GM19023 (cell line): ENCODE results near the gene PPM1E.

Experiments used
- ATAC-seq: cut with Tn5 transposase; IDR thresholded peaks from one replicate; pipeline ENCODE4 v1.9.1; 2021; ENCODE audit warnings: mild to moderate bottlenecking, moderate library complexity; ENCODE audit not compliant: unreplicated experiment

Gene PPM1E

DNA sequence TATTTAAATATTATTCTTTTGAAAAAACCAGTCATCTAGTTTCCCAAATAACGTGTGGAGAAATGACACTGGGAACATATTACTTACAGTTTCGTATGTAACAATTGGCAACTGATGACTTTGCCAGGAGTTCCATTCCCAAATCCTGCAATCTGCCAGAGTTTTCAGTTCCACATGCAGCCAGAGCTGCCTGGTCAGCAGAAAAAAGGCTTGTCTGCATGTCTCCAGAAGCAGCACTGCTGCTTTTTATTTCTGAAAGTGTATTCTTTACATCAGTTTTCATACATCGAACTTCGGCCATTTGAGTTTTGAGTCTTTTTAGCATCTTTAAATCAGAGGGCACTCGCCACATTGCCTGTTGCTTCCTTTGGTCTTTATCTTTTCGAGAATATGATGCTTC is 272.7 kb downstream of the PPM1E start:
- ATAC-seq, result no peak

DNA sequence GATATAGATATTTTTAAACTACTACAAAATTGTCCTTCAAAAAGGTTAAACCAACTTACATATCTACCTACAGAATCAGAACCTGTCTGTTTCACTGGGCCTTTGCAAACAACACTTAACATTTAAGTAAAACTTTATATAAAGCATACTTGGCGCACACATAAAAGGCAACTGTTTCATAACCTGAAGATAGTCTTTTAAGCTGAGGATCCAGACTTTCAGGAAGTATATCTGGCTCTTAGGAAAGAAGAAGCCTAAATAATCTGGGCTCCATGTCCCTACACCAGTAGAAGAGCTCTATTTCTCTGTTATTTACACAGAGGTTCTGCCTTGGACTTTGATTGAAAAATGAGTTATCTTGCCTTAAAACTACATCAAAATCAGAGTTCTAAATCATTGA is 275.2 kb downstream of the PPM1E start:
- ATAC-seq, result no peak
